HK-2 (cell line): ENCODE results near the gene TAF11L14.

Experiments
- DNase-seq: peaks from one replicate; pipeline ENCODE4 v3.0.0-alpha.2; 2018; ENCODE audit not compliant: unreplicated experiment

Gene TAF11L14

GRCh38 chr5:17679597-17680203 lies 45.4 kb downstream of the TAF11L14 start:
- DNase-seq, result no peak

- DNase-seq, result no peak
Measured at GRCh38 chr5:17680737-17681136, 46.5 kb downstream of the TAF11L14 start.
